K562 (cell line): ENCODE measurements around the gene OR2Z1. TPM values are rescaled to one million over a fixed set of nuclear protein-coding genes. Genes with fewer than 3 reads are reported as not detected.
A peak's percentile ranks its signal among the peaks of the same experiment; 100 is the strongest.

Experiments used
- CBFA2T2 ChIP-seq: fragments of 450-650 bp; conservative IDR thresholded peaks from 2 replicates; pipeline ENCODE4 v1.6.1; 2017; ENCODE audit warnings: mild to moderate bottlenecking
- CBX5 ChIP-seq: IDR thresholded peaks from 2 replicates; pipeline ENCODE4 v1.6.1; 2014; ENCODE audit warnings: low read depth, borderline replicate concordance
- CHCHD3 ChIP-seq: fragments of 250-450 bp; sonication (Bioruptor Pico); IDR thresholded peaks from 2 replicates; pipeline ENCODE4 v2.1.2; 2022; ENCODE audit warnings: mild to moderate bottlenecking
- ETV1 ChIP-seq: fragments of 450-650 bp; conservative IDR thresholded peaks from 2 replicates; pipeline ENCODE4 v1.6.1; 2016; ENCODE audit warnings: missing genetic modification characterization, control low read depth, low read depth, missing compliant biosample characterization
- FOXP1 ChIP-seq: sonication (generic); formaldehyde crosslinking; IDR thresholded peaks from 2 replicates; pipeline ENCODE4 v1.8.0; 2022; ENCODE audit warnings: mild to moderate bottlenecking, missing genetic modification reagents
- HCFC1 ChIP-seq: IDR thresholded peaks from 2 replicates; pipeline ENCODE4 v1.6.1; 2012; ENCODE audit warnings: low read depth, low read length, improper control_type of control experiment
- HIVEP1 ChIP-seq: fragments of 250-450 bp; sonication (Bioruptor Pico); IDR thresholded peaks from 2 replicates; pipeline ENCODE4 v1.4.0; 2020; ENCODE audit warnings: mild to moderate bottlenecking
- MAZ ChIP-seq, 2 experiments: fragments of 450-650 bp in 1 of 2; sonication (generic) in 1 of 2; formaldehyde crosslinking; IDR thresholded peaks in 1 of 2; conservative IDR thresholded peaks in 1 of 2; 2 replicates each; pipeline versions ENCODE4 v1.4.0 to v1.5.0; 2020; ENCODE audit warnings: mild to moderate bottlenecking in 1 of 2, missing genetic modification reagents in 1 of 2
- NELFE ChIP-seq: IDR thresholded peaks from 2 replicates; pipeline ENCODE4 v1.6.1; 2011; ENCODE audit warnings: mild to moderate bottlenecking; ENCODE audit not compliant: insufficient read depth, insufficient read length
- PCBP2 ChIP-seq: fragments of 200-400 bp; formaldehyde crosslinking; IDR thresholded peaks from 2 replicates; pipeline ENCODE4 v1.6.1; 2018; ENCODE audit warnings: low read length, low read depth, mild to moderate bottlenecking, moderate library complexity; ENCODE audit not compliant: poor library complexity, severe bottlenecking
- PHB2 ChIP-seq: fragments of 450-650 bp; IDR thresholded peaks from 2 replicates; pipeline ENCODE4 v1.6.1; 2017; ENCODE audit warnings: low read depth
- RFX5 ChIP-seq: IDR thresholded peaks from 2 replicates; pipeline ENCODE4 v1.6.1; 2011; ENCODE audit warnings: low read depth, mild to moderate bottlenecking, improper control_type of control experiment, low read length
- SMAD3 ChIP-seq: fragments of 450-650 bp; formaldehyde crosslinking; conservative IDR thresholded peaks from 2 replicates; pipeline ENCODE4 v1.4.0; 2020; ENCODE audit warnings: mild to moderate bottlenecking
- TAF1 ChIP-seq: IDR thresholded peaks from 2 replicates; pipeline ENCODE4 v1.6.1; 2011; ENCODE audit warnings: mild to moderate bottlenecking, low read length, moderate library complexity; ENCODE audit not compliant: insufficient read depth, control insufficient read depth, severe bottlenecking; ENCODE audit errors: extremely low read depth
- TOE1 ChIP-seq, 2 experiments: fragments of 450-650 bp in 1 of 2; sonication (generic) in 1 of 2; formaldehyde crosslinking in 1 of 2; IDR thresholded peaks; 2 replicates each; pipeline versions ENCODE4 v1.7.1 to v1.8.0; 2016 to 2022; ENCODE audit warnings: borderline replicate concordance in 2 of 2, mild to moderate bottlenecking in 2 of 2, antibody characterized with exemption in 1 of 2, inconsistent platforms in 1 of 2, low read depth in 1 of 2, missing genetic modification reagents in 1 of 2, moderate library complexity in 1 of 2
- WHSC1 ChIP-seq: IDR thresholded peaks from one replicate; pipeline ENCODE4 v1.6.1; 2012; ENCODE audit warnings: low read length, control low read depth, inconsistent platforms
- ZC3H4 ChIP-seq: sonication (generic); formaldehyde crosslinking; IDR thresholded peaks from 2 replicates; pipeline ENCODE4 v1.9.0; 2021; ENCODE audit warnings: missing genetic modification reagents, borderline replicate concordance
- ZNF232 ChIP-seq: sonication (generic); formaldehyde crosslinking; IDR thresholded peaks from 2 replicates; pipeline ENCODE4 v1.8.0; 2022; ENCODE audit warnings: mild to moderate bottlenecking, missing genetic modification reagents
- polyA plus RNA-seq, 8 experiments: library from polyadenylated mRNA; depleted of rRNA in 4 of 8; stranded (reverse) in 5 of 8; unstranded in 3 of 8; fragments of >200 nt; fragmentation: Nextera tagmentation in 2 of 8; fragmentation: Illumina TruSeq in 1 of 8; extraction: Ambion mirVana in 2 of 8; extraction: Trizol in 1 of 8; gene quantifications; 2 replicates each; pipeline versions ENCODE4 v1.2.1 to v1.2.3, GENCODE V29; 2011 to 2014; ENCODE audit warnings: inconsistent platforms in 1 of 8, missing spikeins in 1 of 8
- total RNA-seq, 7 experiments: library from RNA; depleted of rRNA in 6 of 7; stranded (reverse); fragments of >200 nt in 6 of 7; fragmentation: Illumina TruSeq in 2 of 7; extraction: Trizol in 2 of 7; gene quantifications; 2 replicates each; pipeline versions ENCODE4 v1.2.1 to v1.2.3, GENCODE V29; 2011 to 2021; ENCODE audit warnings: low replicate concordance in 1 of 7
- TF ChIP-seq, protein P1 (sequence below): fragments of 150-350 bp; conservative IDR thresholded peaks from 2 replicates; pipeline ENCODE4 v1.6.1; 2014; ENCODE audit warnings: low read length
- TF ChIP-seq, protein P2 (sequence below): fragments of 250-450 bp; sonication (Bioruptor Pico); IDR thresholded peaks from 2 replicates; pipeline ENCODE4 v1.5.0; 2021; ENCODE audit warnings: mild to moderate bottlenecking, borderline replicate concordance
- TF ChIP-seq, protein P3 (sequence below): fragments of 250-450 bp; sonication (Bioruptor Pico); IDR thresholded peaks from 2 replicates; pipeline ENCODE4 v1.8.0; 2021; ENCODE audit warnings: moderate library complexity, mild to moderate bottlenecking, inconsistent platforms

The OR2Z1 gene
- total and polyA plus RNA-seq, 9 of the 15 experiments (the other 6 are each of a cell fraction or from before 2014, with no cell fraction given), result 0.13 TPM; not detected in 8

DNA sequence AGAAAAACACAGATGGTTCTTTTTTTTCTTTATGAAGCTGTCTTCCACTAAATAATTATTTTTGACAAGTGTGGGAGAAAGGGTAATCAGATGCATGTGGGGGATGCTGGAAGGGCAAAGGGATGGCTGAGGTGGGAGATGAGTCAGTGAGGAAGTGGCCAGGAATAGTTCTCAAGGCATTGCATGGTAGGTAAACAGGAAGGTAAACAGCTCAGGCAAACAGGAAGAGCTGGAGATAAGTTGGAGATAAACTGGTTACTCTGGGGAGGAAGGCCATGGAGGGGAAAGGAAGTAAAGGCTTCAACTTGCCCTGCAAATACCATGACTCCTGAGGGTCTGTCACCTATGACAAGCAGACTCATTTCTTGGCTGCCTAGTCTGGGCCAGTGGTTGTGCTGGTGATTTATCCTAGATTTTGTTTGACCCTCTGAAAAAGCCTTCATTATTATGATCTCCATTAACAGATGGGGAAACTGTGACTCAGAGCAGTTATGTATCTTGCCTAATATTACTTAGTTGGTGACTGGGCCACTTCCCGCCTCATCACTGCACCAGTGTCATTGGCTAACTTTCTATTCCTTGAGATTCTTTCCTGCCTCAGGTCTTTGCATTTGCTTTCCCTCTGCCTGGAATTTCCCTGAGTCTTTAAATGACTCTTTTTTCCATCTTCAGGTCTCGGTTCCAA, 39.9 kb upstream of the OR2Z1 start (continued):
- TF ChIP-seq NELFE, result no peak
- no peak for TF ChIP-seq WHSC1
- no peak for TF ChIP-seq RFX5
- no peak for TF ChIP-seq PHB2
- TF ChIP-seq ZNF232 (CRISPR knock-in tag), result no peak
- TF ChIP-seq, protein P1, sequence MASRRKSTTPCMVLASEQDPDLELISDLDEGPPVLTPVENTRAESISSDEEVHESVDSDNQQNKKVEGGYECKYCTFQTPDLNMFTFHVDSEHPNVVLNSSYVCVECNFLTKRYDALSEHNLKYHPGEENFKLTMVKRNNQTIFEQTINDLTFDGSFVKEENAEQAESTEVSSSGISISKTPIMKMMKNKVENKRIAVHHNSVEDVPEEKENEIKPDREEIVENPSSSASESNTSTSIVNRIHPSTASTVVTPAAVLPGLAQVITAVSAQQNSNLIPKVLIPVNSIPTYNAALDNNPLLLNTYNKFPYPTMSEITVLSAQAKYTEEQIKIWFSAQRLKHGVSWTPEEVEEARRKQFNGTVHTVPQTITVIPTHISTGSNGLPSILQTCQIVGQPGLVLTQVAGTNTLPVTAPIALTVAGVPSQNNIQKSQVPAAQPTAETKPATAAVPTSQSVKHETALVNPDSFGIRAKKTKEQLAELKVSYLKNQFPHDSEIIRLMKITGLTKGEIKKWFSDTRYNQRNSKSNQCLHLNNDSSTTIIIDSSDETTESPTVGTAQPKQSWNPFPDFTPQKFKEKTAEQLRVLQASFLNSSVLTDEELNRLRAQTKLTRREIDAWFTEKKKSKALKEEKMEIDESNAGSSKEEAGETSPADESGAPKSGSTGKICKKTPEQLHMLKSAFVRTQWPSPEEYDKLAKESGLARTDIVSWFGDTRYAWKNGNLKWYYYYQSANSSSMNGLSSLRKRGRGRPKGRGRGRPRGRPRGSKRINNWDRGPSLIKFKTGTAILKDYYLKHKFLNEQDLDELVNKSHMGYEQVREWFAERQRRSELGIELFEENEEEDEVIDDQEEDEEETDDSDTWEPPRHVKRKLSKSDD, result no peak
- no peak for TF ChIP-seq HIVEP1
- TF ChIP-seq TOE1 (IDR thresholded peaks at IDR 0.05; ENCODE audit: borderline replicate concordance), result no peak
- TF ChIP-seq TOE1 (CRISPR knock-in tag; IDR thresholded peaks at IDR 0.05; ENCODE audit: borderline replicate concordance, low read depth), result no peak
- TF ChIP-seq SMAD3, result 0 out of 2 replicates have a peak, but pooled peaks have one; percentile 12
- no peak for TF ChIP-seq CBX5
- TF ChIP-seq, protein P2, sequence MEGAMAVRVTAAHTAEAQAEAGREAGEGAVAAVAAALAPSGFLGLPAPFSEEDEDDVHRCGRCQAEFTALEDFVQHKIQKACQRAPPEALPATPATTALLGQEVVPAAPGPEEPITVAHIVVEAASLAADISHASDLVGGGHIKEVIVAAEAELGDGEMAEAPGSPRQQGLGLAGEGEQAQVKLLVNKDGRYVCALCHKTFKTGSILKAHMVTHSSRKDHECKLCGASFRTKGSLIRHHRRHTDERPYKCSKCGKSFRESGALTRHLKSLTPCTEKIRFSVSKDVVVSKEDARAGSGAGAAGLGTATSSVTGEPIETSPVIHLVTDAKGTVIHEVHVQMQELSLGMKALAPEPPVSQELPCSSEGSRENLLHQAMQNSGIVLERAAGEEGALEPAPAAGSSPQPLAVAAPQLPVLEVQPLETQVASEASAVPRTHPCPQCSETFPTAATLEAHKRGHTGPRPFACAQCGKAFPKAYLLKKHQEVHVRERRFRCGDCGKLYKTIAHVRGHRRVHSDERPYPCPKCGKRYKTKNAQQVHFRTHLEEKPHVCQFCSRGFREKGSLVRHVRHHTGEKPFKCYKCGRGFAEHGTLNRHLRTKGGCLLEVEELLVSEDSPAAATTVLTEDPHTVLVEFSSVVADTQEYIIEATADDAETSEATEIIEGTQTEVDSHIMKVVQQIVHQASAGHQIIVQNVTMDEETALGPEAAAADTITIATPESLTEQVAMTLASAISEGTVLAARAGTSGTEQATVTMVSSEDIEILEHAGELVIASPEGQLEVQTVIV (CRISPR knock-in tag), result no peak
- no peak for TF ChIP-seq TAF1
- TF ChIP-seq HCFC1, result no peak
- no peak for TF ChIP-seq MAZ (CRISPR knock-in tag; conservative IDR thresholded peaks at IDR 0.05 in 1 of 2, IDR thresholded peaks at IDR 0.05 in 1 of 2)
- TF ChIP-seq PCBP2, result no peak
- no peak for TF ChIP-seq CBFA2T2
- TF ChIP-seq CHCHD3, result no peak
- TF ChIP-seq FOXP1 (CRISPR knock-in tag), result peak; percentile 97
- TF ChIP-seq, protein P3, sequence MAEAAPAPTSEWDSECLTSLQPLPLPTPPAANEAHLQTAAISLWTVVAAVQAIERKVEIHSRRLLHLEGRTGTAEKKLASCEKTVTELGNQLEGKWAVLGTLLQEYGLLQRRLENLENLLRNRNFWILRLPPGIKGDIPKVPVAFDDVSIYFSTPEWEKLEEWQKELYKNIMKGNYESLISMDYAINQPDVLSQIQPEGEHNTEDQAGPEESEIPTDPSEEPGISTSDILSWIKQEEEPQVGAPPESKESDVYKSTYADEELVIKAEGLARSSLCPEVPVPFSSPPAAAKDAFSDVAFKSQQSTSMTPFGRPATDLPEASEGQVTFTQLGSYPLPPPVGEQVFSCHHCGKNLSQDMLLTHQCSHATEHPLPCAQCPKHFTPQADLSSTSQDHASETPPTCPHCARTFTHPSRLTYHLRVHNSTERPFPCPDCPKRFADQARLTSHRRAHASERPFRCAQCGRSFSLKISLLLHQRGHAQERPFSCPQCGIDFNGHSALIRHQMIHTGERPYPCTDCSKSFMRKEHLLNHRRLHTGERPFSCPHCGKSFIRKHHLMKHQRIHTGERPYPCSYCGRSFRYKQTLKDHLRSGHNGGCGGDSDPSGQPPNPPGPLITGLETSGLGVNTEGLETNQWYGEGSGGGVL (CRISPR knock-in tag), result no peak
- TF ChIP-seq ZC3H4 (CRISPR knock-in tag), result no peak
- peak; percentile 34; the same call in 1 of the 2 replicates for TF ChIP-seq ETV1
